ENCODE data around the gene HERC3. TPM values are rescaled to one million over a fixed set of nuclear protein-coding genes. Genes with fewer than 3 reads are reported as not detected.

Gene HERC3
- total and polyA plus RNA-seq, 2 of the 13 experiments (the other 11 are each of a cell fraction or from before 2014, with no cell fraction given) = 3.8 to 6.2 TPM

GRCh38 chr4:88742561-88742960 is 150.3 kb downstream of the HERC3 start:
- FAIRE-seq = no peak
- H3K36me3 ChIP-seq (replicated peaks in 1 of 2; ENCODE audit: control insufficient read depth in 1 of 2, insufficient read depth in 2 of 2, low read length in 2 of 2) = peaks cover 9 to 70% of the 10 kb centered on the region in 2 experiments
- POLR2A ChIA-PET = no interaction called here
- H3K9me3 ChIP-seq (ENCODE audit: low read length) = no peaks in the 10 kb centered on the region
- H4K20me1 ChIP-seq (ENCODE audit: insufficient read depth, low read length) = no peaks in the 10 kb centered on the region
- H3K9ac ChIP-seq (ENCODE audit: insufficient read depth, low read depth, low read length) = no peak overlapping the region
- TF ChIP-seq SP4 (CRISPR knock-in tag; IDR thresholded peaks at IDR 0.05) = no peak
- TF ChIP-seq RARA (CRISPR knock-in tag; IDR thresholded peaks at IDR 0.05) = no peak
- TF ChIP-seq ATF3 (CRISPR knock-in tag; IDR thresholded peaks at IDR 0.05) = no peak
- no peak for TF ChIP-seq THAP9 (CRISPR knock-in tag; IDR thresholded peaks at IDR 0.05; ENCODE audit: borderline replicate concordance)
- no peak for TF ChIP-seq EZH2 (conservative IDR thresholded peaks at IDR 0.05; ENCODE audit: low read depth, low read length)
- TF ChIP-seq MAFK (conservative IDR thresholded peaks at IDR 0.05 in 1 of 2, IDR thresholded peaks at IDR 0.05 in 1 of 2; ENCODE audit: low read length in 2 of 2) = no peak
- TF ChIP-seq HNF1B (CRISPR knock-in tag; IDR thresholded peaks at IDR 0.05) = no peak
- TF ChIP-seq TEAD3 (CRISPR knock-in tag; optimal IDR thresholded peaks at IDR 0.05; ENCODE audit: borderline replicate concordance) = no peak
- TF ChIP-seq FOXA1 (IDR thresholded peaks at IDR 0.05) = no peak
- no peak for TF ChIP-seq FOXA1 (CRISPR knock-in tag; IDR thresholded peaks at IDR 0.05)
- no peak for TF ChIP-seq MTA1 (CRISPR knock-in tag; IDR thresholded peaks at IDR 0.05; ENCODE audit: borderline replicate concordance)
- DNase-seq (ENCODE audit: low spot score) = no peak
- H3K27me3 ChIP-seq (ENCODE audit: control insufficient read depth in 1 of 2, insufficient read depth in 2 of 2, low read length in 2 of 2) = no peaks in the 10 kb centered on the region
- H3K79me2 ChIP-seq (ENCODE audit: insufficient read depth, low read length) = no peaks in the 10 kb centered on the region
- no peaks in the 10 kb centered on the region for H3K4me1 ChIP-seq (ENCODE audit: insufficient read depth, low read length)
- BruUV-seq (replicated peaks) = no TSS peak
- H3K4me3 ChIP-seq (replicated peaks in 1 of 3; ENCODE audit: insufficient read depth in 1 of 3, low read depth in 2 of 3, low read length in 3 of 3) = no peak overlapping the region
- WGBS (ENCODE audit: low lambda C conversion rate) = 85% methylated on average over 2 of the region's 2 CpGs
- no peak overlapping the region for H3K4me2 ChIP-seq (ENCODE audit: low read depth, low read length)
- in situ Hi-C loops (cut with HindIII; ENCODE audit: extremely low pct_ligation_motif_present, low pct_unique_long_range_greater_than_20kb) = no loop called here
- H2AFZ ChIP-seq (ENCODE audit: low read length) = no peak overlapping the region
- no peak overlapping the region for H3K27ac ChIP-seq (ENCODE audit: extremely low read length, insufficient read depth, low read length)
- intact Hi-C loops (cut with micrococcal nuclease; ENCODE audit: unreplicated experiment) = no loop called here
- CTCF ChIA-PET (ENCODE audit: low intra/inter-chr PET ratio, low total read pairs) = no interaction called here
- no peak for ATAC-seq
